ENCODE measurements around the gene ZNF254.
"Not testable (repeated sequence)": the region's sequence is repeated elsewhere in the genome, so short reads cannot be mapped to it uniquely, and the experiment has no call there.

ZNF254 gene

GRCh38 chr19:24086974-24087595, at the start of gene ZNF254:
Gene ZNF254, plus strand, starts transcription at chr19:24087187. Its CDS starts 121 bp downstream, at chr19:24087308.
- Mint-ChIP-seq H3K36me3 (peaks cover 20% of the 10 kb centered on the region), H3K27ac (peak within 1 kb of the TSS; percentile 92), H3K27me3 (no peaks in the 10 kb centered on the region), H3K4me1 (peaks cover 9% of the 10 kb centered on the region), H3K9me3 (peaks cover 3% of the 10 kb centered on the region), H3K4me3 (peak within 1 kb of the TSS; percentile 89)
- DNase-seq: peak; percentile 90
- CTCF ChIA-PET: interaction anchor here (0.8 kb wide), 1 partner anchor 39 kb away, joined by 3 read pairs; no protein-coding TSS in a partner anchor

- H3K36me3 Mint-ChIP-seq: peaks cover 58% of the 10 kb centered on the region
- no peak overlapping the region for H3K4me3 Mint-ChIP-seq
- CTCF ChIA-PET: no interaction called here
- H3K4me1 Mint-ChIP-seq: peaks cover 12% of the 10 kb centered on the region
- peaks cover 28% of the 10 kb centered on the region for H3K9me3 Mint-ChIP-seq
- no peaks in the 10 kb centered on the region for H3K27me3 Mint-ChIP-seq
- DNase-seq: no peak
- H3K27ac Mint-ChIP-seq: no peak overlapping the region
Measured at GRCh38 chr19:24040621-24041020, 46.4 kb upstream of the ZNF254 start.

- Mint-ChIP-seq H3K36me3 (peaks cover 57% of the 10 kb centered on the region), H3K9me3 (peaks cover 23% of the 10 kb centered on the region)
- H3K4me1 Mint-ChIP-seq, H3K4me3 Mint-ChIP-seq, CTCF ChIA-PET, DNase-seq, H3K27me3 Mint-ChIP-seq, H3K27ac Mint-ChIP-seq: not testable (repeated sequence)
Measured at GRCh38 chr19:24041326-24041725, 45.7 kb upstream of the ZNF254 start.

- CTCF ChIA-PET: no interaction called here
- H3K4me3 Mint-ChIP-seq: no peak overlapping the region
- no peaks in the 10 kb centered on the region for H3K27me3 Mint-ChIP-seq
- H3K9me3 Mint-ChIP-seq: peaks cover 8% of the 10 kb centered on the region
- no peaks in the 10 kb centered on the region for H3K4me1 Mint-ChIP-seq
- H3K36me3 Mint-ChIP-seq: peaks cover 75% of the 10 kb centered on the region
- no peak for DNase-seq
- no peak overlapping the region for H3K27ac Mint-ChIP-seq
Measured at GRCh38 chr19:24046550-24046949, 40.4 kb upstream of the ZNF254 start.

- Mint-ChIP-seq H3K4me3 (no peak overlapping the region), H3K4me1 (no peaks in the 10 kb centered on the region), H3K9me3 (peaks cover 1% of the 10 kb centered on the region), H3K27ac (no peak overlapping the region), H3K36me3 (peaks cover 76% of the 10 kb centered on the region), H3K27me3 (no peaks in the 10 kb centered on the region)
- CTCF ChIA-PET: interaction anchor here (0.8 to 1.3 kb wide), 3 partner anchors 15 to 39 kb away, joined by 3 to 4 read pairs (median 3); partner anchors contain the start of gene ZNF254
- DNase-seq: no peak
Measured at GRCh38 chr19:24048261-24048660, 38.7 kb upstream of the ZNF254 start.

- H3K27ac Mint-ChIP-seq: no peak overlapping the region
- DNase-seq: no peak
- H3K9me3 Mint-ChIP-seq: no peaks in the 10 kb centered on the region
- peaks cover 85% of the 10 kb centered on the region for H3K36me3 Mint-ChIP-seq
- H3K4me1 Mint-ChIP-seq: no peaks in the 10 kb centered on the region
- no peaks in the 10 kb centered on the region for H3K27me3 Mint-ChIP-seq
- H3K4me3 Mint-ChIP-seq: no peak overlapping the region
- CTCF ChIA-PET: no interaction called here
Measured at GRCh38 chr19:24049537-24049936, 37.5 kb upstream of the ZNF254 start.

- H3K9me3 Mint-ChIP-seq: no peaks in the 10 kb centered on the region
- no peaks in the 10 kb centered on the region for H3K4me1 Mint-ChIP-seq
- H3K27me3 Mint-ChIP-seq: no peaks in the 10 kb centered on the region
- CTCF ChIA-PET: no interaction called here
- no peak for DNase-seq
- H3K4me3 Mint-ChIP-seq: no peak overlapping the region
- H3K36me3 Mint-ChIP-seq: peaks cover 82% of the 10 kb centered on the region
- no peak overlapping the region for H3K27ac Mint-ChIP-seq
Measured at GRCh38 chr19:24051516-24051915, 35.5 kb upstream of the ZNF254 start.

- CTCF ChIA-PET: no interaction called here
- H3K27me3 Mint-ChIP-seq: no peaks in the 10 kb centered on the region
- no peaks in the 10 kb centered on the region for H3K4me1 Mint-ChIP-seq
- H3K27ac Mint-ChIP-seq: no peak overlapping the region
- DNase-seq: no peak
- H3K4me3 Mint-ChIP-seq: no peak overlapping the region
- peaks cover 71% of the 10 kb centered on the region for H3K36me3 Mint-ChIP-seq
- no peaks in the 10 kb centered on the region for H3K9me3 Mint-ChIP-seq
Measured at GRCh38 chr19:24052811-24053210, 34.2 kb upstream of the ZNF254 start.

- DNase-seq: no peak
- H3K9me3 Mint-ChIP-seq: no peaks in the 10 kb centered on the region
- no peaks in the 10 kb centered on the region for H3K27me3 Mint-ChIP-seq
- H3K4me3 Mint-ChIP-seq: no peak overlapping the region
- peaks cover 67% of the 10 kb centered on the region for H3K36me3 Mint-ChIP-seq
- CTCF ChIA-PET: no interaction called here
- H3K27ac Mint-ChIP-seq: no peak overlapping the region
- H3K4me1 Mint-ChIP-seq: no peaks in the 10 kb centered on the region
Measured at GRCh38 chr19:24053601-24054000, 33.4 kb upstream of the ZNF254 start.

- peaks cover 68% of the 10 kb centered on the region for H3K36me3 Mint-ChIP-seq
- H3K4me1 Mint-ChIP-seq: no peaks in the 10 kb centered on the region
- H3K9me3 Mint-ChIP-seq: no peaks in the 10 kb centered on the region
- no peaks in the 10 kb centered on the region for H3K27me3 Mint-ChIP-seq
- H3K4me3 Mint-ChIP-seq: no peak overlapping the region
- CTCF ChIA-PET: no interaction called here
- no peak overlapping the region for H3K27ac Mint-ChIP-seq
- DNase-seq: no peak
Measured at GRCh38 chr19:24054044-24054935, 32.7 kb upstream of the ZNF254 start.

GRCh38 chr19:24055548-24055947, 31.4 kb upstream of the ZNF254 start:
- no peaks in the 10 kb centered on the region for H3K9me3 Mint-ChIP-seq
- H3K27me3 Mint-ChIP-seq: no peaks in the 10 kb centered on the region
- CTCF ChIA-PET: no interaction called here
- no peak for DNase-seq
- H3K36me3 Mint-ChIP-seq: peaks cover 67% of the 10 kb centered on the region
- no peak overlapping the region for H3K4me3 Mint-ChIP-seq
- no peak overlapping the region for H3K27ac Mint-ChIP-seq
- H3K4me1 Mint-ChIP-seq: no peaks in the 10 kb centered on the region

GRCh38 chr19:24057144-24057543, 29.8 kb upstream of the ZNF254 start:
- H3K4me3 Mint-ChIP-seq: no peak overlapping the region
- H3K4me1 Mint-ChIP-seq: no peaks in the 10 kb centered on the region
- H3K27me3 Mint-ChIP-seq: no peaks in the 10 kb centered on the region
- no peak overlapping the region for H3K27ac Mint-ChIP-seq
- H3K36me3 Mint-ChIP-seq: peaks cover 57% of the 10 kb centered on the region
- H3K9me3 Mint-ChIP-seq: no peaks in the 10 kb centered on the region
- CTCF ChIA-PET: no interaction called here
- DNase-seq: no peak

GRCh38 chr19:24059563-24060295, 27.3 kb upstream of the ZNF254 start:
- Mint-ChIP-seq H3K36me3 (peaks cover 38% of the 10 kb centered on the region), H3K4me3 (no peak overlapping the region), H3K27ac (no peak overlapping the region), H3K9me3 (no peaks in the 10 kb centered on the region), H3K4me1 (no peaks in the 10 kb centered on the region), H3K27me3 (no peaks in the 10 kb centered on the region)
- no peak for DNase-seq
- CTCF ChIA-PET: no interaction called here

GRCh38 chr19:24060687-24061356, 26.2 kb upstream of the ZNF254 start:
- no peak overlapping the region for H3K4me3 Mint-ChIP-seq
- H3K27ac Mint-ChIP-seq: no peak overlapping the region
- no peaks in the 10 kb centered on the region for H3K9me3 Mint-ChIP-seq
- H3K27me3 Mint-ChIP-seq: no peaks in the 10 kb centered on the region
- CTCF ChIA-PET: no interaction called here
- no peaks in the 10 kb centered on the region for H3K4me1 Mint-ChIP-seq
- peaks cover 36% of the 10 kb centered on the region for H3K36me3 Mint-ChIP-seq
- no peak for DNase-seq

All from activated naive CD4-positive, alpha-beta T cell treated with anti-CD3 and anti-CD28 coated beads, Interleukin-2, amount 10 ng/mL, durations not matched to agents 7 days and 5 days (primary cell).